CD14-positive monocyte (primary cell): ENCODE data around the gene IL20. TPM values are rescaled to one million over a fixed set of nuclear protein-coding genes. Genes with fewer than 3 reads are reported as not detected.

ENCODE experiments used
- DNase-seq, 3 donors: peaks; one replicate each; pipeline ENCODE4 v3.0.0-alpha.2; 2011 to 2022
- H2AFZ ChIP-seq: 2 replicates; pipeline ENCODE4 v1.6.0; 2012; ENCODE audit warnings: mild to moderate bottlenecking, low read depth, low read length, inconsistent platforms; ENCODE audit not compliant: insufficient read depth, poor library complexity, severe bottlenecking
- H3K27ac ChIP-seq, 2 donors: 1 replicate in 1 of 2; 2 replicates in 1 of 2; pipeline ENCODE4 v1.5.1; 2012 to 2013; ENCODE audit warnings: low read length in 2 of 2, control low read depth in 1 of 2, inconsistent platforms in 1 of 2, low read depth in 1 of 2, mild to moderate bottlenecking in 1 of 2
- H3K27me3 ChIP-seq, 2 donors: one replicate each; pipeline versions ENCODE4 v1.6.0 to v1.6.1; 2011 to 2013; ENCODE audit warnings: low read length in 2 of 2; ENCODE audit not compliant: control insufficient read depth in 2 of 2, insufficient read depth in 2 of 2
- H3K36me3 ChIP-seq, 2 donors: replicated peaks in 1 of 2; 1 replicate in 1 of 2; 2 replicates in 1 of 2; pipeline versions ENCODE4 v1.5.1 to v1.6.1; 2012 to 2013; ENCODE audit warnings: low read length in 2 of 2, control low read depth in 1 of 2, inconsistent platforms in 1 of 2, mild to moderate bottlenecking in 1 of 2; ENCODE audit not compliant: insufficient read depth in 2 of 2, control insufficient read depth in 1 of 2
- H3K4me1 ChIP-seq, 2 donors: 1 replicate in 1 of 2; 2 replicates in 1 of 2; pipeline versions ENCODE4 v1.5.1 to v1.6.1; 2012 to 2013; ENCODE audit warnings: low read length in 2 of 2, control low read depth in 1 of 2, inconsistent platforms in 1 of 2, mild to moderate bottlenecking in 1 of 2, moderate library complexity in 1 of 2; ENCODE audit not compliant: insufficient read depth in 2 of 2, control insufficient read depth in 1 of 2
- H3K4me2 ChIP-seq: replicated peaks from 2 replicates; pipeline ENCODE3; 2012; ENCODE audit warnings: low read length, moderate library complexity, mild to moderate bottlenecking; ENCODE audit not compliant: poor library complexity, severe bottlenecking; ENCODE audit errors: extremely low read depth
- H3K4me3 ChIP-seq, 3 experiments: fragments of 200-600 bp in 1 of 3; sonication (generic) in 1 of 3; replicated peaks in 1 of 3; 1 replicate in 2 of 3; 2 replicates in 1 of 3; pipeline ENCODE4 v1.5.1; 2011 to 2013; ENCODE audit warnings: low read length in 3 of 3, mild to moderate bottlenecking in 3 of 3, control low read depth in 2 of 3, low read depth in 2 of 3, inconsistent platforms in 1 of 3, moderate library complexity in 1 of 3
- H3K79me2 ChIP-seq: 2 replicates; pipeline ENCODE4 v1.6.0; 2012; ENCODE audit warnings: mild to moderate bottlenecking, control low read depth, inconsistent platforms, low read length, moderate library complexity; ENCODE audit not compliant: insufficient read depth
- H3K9ac ChIP-seq: 2 replicates; pipeline ENCODE4 v1.6.0; 2017; ENCODE audit warnings: low read length, mild to moderate bottlenecking; ENCODE audit not compliant: insufficient read depth, poor library complexity, severe bottlenecking
- H3K9me3 ChIP-seq, 2 donors: replicated peaks in 1 of 2; 1 replicate in 1 of 2; 2 replicates in 1 of 2; pipeline versions ENCODE4 v1.5.1 to v1.6.1; 2012 to 2013; ENCODE audit warnings: low read length in 2 of 2, control low read depth in 1 of 2; ENCODE audit not compliant: control insufficient read depth in 1 of 2, insufficient read depth in 1 of 2
- H4K20me1 ChIP-seq: 2 replicates; pipeline ENCODE4 v1.6.0; 2012; ENCODE audit warnings: mild to moderate bottlenecking, low read length, control low read depth, moderate library complexity; ENCODE audit not compliant: insufficient read depth
- H3K27ac Mint-ChIP-seq, 7 donors: one replicate each; pipeline ENCODE4 v1.8.0; 2020; ENCODE audit warnings: mild to moderate bottlenecking in 7 of 7, mixed read lengths in 7 of 7, moderate library complexity in 6 of 7, inconsistent platforms in 2 of 7
- H3K27me3 Mint-ChIP-seq, 3 donors: one replicate each; pipeline ENCODE4 v1.8.0; 2021 to 2022; ENCODE audit warnings: low read depth in 3 of 3, mild to moderate bottlenecking in 3 of 3, mixed read lengths in 3 of 3, moderate library complexity in 3 of 3, inconsistent platforms in 1 of 3
- H3K36me3 Mint-ChIP-seq, 2 donors: one replicate each; pipeline ENCODE4 v1.8.0; 2020; ENCODE audit warnings: mixed read lengths in 2 of 2, inconsistent platforms in 1 of 2, mild to moderate bottlenecking in 1 of 2
- H3K4me1 Mint-ChIP-seq: one replicate; pipeline ENCODE4 v1.8.0; 2020; ENCODE audit warnings: mild to moderate bottlenecking, mixed read lengths
- H3K4me3 Mint-ChIP-seq, 2 donors: one replicate each; pipeline ENCODE4 v1.8.0; 2020; ENCODE audit warnings: mild to moderate bottlenecking in 2 of 2, mixed read lengths in 2 of 2, moderate library complexity in 1 of 2
- H3K9me3 Mint-ChIP-seq, 7 donors: one replicate each; pipeline ENCODE4 v1.8.0; 2020 to 2022; ENCODE audit warnings: mixed read lengths in 7 of 7, mild to moderate bottlenecking in 6 of 7, moderate library complexity in 6 of 7, inconsistent platforms in 2 of 7
- CTCF ChIP-seq: fragments of 200-600 bp; IDR thresholded peaks from one replicate; pipeline ENCODE4 v1.8.0; 2022; ENCODE audit warnings: antibody characterized with exemption, mild to moderate bottlenecking
- WGBS: methylation state at CpG from one replicate; pipeline ENCODE4 v1.1.5; 2013; ENCODE audit warnings: missing lambda C conversion rate; ENCODE audit not compliant: insufficient coverage; 5-methylcytosine and 5-hydroxymethylcytosine counted together
- intact Hi-C, 2 donors: fragments of 100-400 bp; cut with micrococcal nuclease; formaldehyde crosslinking; loops; one replicate each; pipeline versions ENCODE4 v1.15.0 to v1.15.1; 2023
- polyA plus RNA-seq, 3 donors: library from polyadenylated mRNA; depleted of rRNA in 1 of 3; unstranded in 2 of 3; stranded (reverse) in 1 of 3; fragments of 300-500 nt in 2 of 3; fragments of >200 nt in 1 of 3; fragmentation: Illumina TruSeq in 2 of 3; gene quantifications; 1 replicate in 2 of 3; 2 replicates in 1 of 3; pipeline ENCODE4 v1.2.3, GENCODE V29; 2012 to 2021

The IL20 gene
- polyA plus RNA-seq, 3 donors, result not detected

- intact Hi-C loops, result no loop called here
- H3K36me3 Mint-ChIP-seq, result no peaks in the 10 kb centered on the region
- H3K4me3 ChIP-seq, result no peak overlapping the region
- H3K27me3 ChIP-seq, result peaks cover 0 to 2% of the 10 kb centered on the region in 2 donors
- H3K36me3 ChIP-seq, result no peaks in the 10 kb centered on the region
- TF ChIP-seq CTCF, result peak; percentile 52
- peaks cover 2 to 7% (median 5%) of the 10 kb centered on the region in 3 donors for H3K27me3 Mint-ChIP-seq
- H3K9me3 ChIP-seq, result peaks cover 8 to 12% of the 10 kb centered on the region in 2 donors
- H2AFZ ChIP-seq, result no peak overlapping the region
- no peak overlapping the region for H3K4me2 ChIP-seq
- no peaks in the 10 kb centered on the region for H4K20me1 ChIP-seq
- no peak for DNase-seq
- WGBS, result no CpG with 5 or more reads among the region's 3 CpGs
- peaks cover 10 to 34% (median 16%) of the 10 kb centered on the region in 7 donors for H3K9me3 Mint-ChIP-seq
- H3K4me1 ChIP-seq, result no peaks in the 10 kb centered on the region
- H3K79me2 ChIP-seq, result no peaks in the 10 kb centered on the region
- no peak overlapping the region for H3K4me3 Mint-ChIP-seq
- H3K27ac ChIP-seq, result no peak overlapping the region
- H3K9ac ChIP-seq, result no peak overlapping the region
- no peaks in the 10 kb centered on the region for H3K4me1 Mint-ChIP-seq
- no peak overlapping the region for H3K27ac Mint-ChIP-seq
Observed at GRCh38 chr1:206882555-206882954, 17.1 kb downstream of the IL20 start.

- Histone ChIP-seq H4K20me1 (no peaks in the 10 kb centered on the region), H3K9ac (no peak overlapping the region), H3K4me1 (no peaks in the 10 kb centered on the region), H3K79me2 (no peaks in the 10 kb centered on the region), H2AFZ (no peak overlapping the region), H3K9me3 (peaks cover 6 to 7% of the 10 kb centered on the region in 2 donors), H3K36me3 (no peaks in the 10 kb centered on the region), H3K4me3 (no peak overlapping the region), H3K4me2 (no peak overlapping the region), H3K27ac (no peak overlapping the region), H3K27me3 (peaks cover 0 to 2% of the 10 kb centered on the region in 2 donors)
- Mint-ChIP-seq H3K36me3 (no peaks in the 10 kb centered on the region), H3K27me3 (peaks cover 2 to 7% (median 5%) of the 10 kb centered on the region in 3 donors), H3K4me3 (no peak overlapping the region), H3K27ac (no peak overlapping the region), H3K4me1 (no peaks in the 10 kb centered on the region), H3K9me3 (peaks cover 9 to 28% (median 13%) of the 10 kb centered on the region in 7 donors)
- TF ChIP-seq CTCF, result no peak
- intact Hi-C loops, result no loop called here
- DNase-seq, result no peak
- WGBS, result no CpG with 5 or more reads among the region's 1 CpG
Observed at GRCh38 chr1:206883160-206883559, 17.7 kb downstream of the IL20 start.
